T47D (cell line): ENCODE results near the gene TTR.

ENCODE experiments used
- DNase-seq, 2 experiments: peaks; one replicate each; pipeline versions ENCODE4 v3.0.0 to v3.0.0-alpha.2; 2011 to 2012; ENCODE audit warnings: low read depth in 1 of 2, low spot score in 1 of 2
- JUND ChIP-seq: IDR thresholded peaks from 2 replicates; pipeline ENCODE4 v1.6.1; 2012; ENCODE audit warnings: low read depth
- in situ Hi-C: cut with HindIII; loops from 2 replicates; pipeline ENCODE4 v1.10.0; 2016; ENCODE audit warnings: low sequenced_read_pairs, low pct_unique_long_range_greater_than_20kb

Gene TTR

DNA sequence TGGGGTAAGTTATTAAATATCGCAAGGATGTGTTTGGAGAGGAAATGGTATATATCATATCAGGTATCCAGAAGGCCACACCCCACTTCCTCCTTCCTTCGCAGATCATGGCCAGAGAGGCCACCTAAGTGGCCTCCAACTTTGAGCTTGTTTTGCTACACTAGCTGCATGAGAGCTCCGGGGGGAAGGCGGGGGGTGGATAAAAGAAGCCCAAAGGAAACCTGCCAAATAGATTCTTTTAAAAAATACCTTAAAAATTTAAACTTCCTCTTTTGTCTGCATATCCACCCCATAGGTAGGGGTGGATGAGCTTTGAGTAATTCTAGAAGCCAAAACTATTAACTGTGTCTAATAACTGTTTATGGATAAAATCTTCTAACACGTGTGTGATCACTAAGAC lies 5.7 kb upstream of the TTR start:
- DNase-seq: no peak
- TF ChIP-seq JUND: no peak
- in situ Hi-C loops: no loop called here

DNA sequence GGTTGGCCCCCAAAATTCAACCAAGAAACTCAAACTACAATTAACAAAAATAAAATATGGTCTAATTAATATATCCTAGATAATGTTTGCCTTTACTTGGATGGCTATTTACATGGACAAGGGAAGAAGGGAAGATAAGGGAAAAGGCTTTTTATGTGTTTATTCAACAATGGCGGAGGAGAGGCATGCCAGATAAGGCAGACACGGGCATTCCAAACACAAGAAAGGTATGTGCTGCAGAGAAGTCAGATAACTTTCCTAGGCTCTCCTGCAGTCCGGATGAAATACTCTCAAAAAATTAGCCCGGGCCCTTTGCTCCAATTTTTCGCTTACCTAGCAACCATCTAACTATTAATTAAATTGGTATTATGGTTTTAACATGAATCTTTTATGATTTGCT lies 5.1 kb upstream of the TTR start:
- TF ChIP-seq JUND: no peak
- DNase-seq: no peak
- in situ Hi-C loops: no loop called here

DNA sequence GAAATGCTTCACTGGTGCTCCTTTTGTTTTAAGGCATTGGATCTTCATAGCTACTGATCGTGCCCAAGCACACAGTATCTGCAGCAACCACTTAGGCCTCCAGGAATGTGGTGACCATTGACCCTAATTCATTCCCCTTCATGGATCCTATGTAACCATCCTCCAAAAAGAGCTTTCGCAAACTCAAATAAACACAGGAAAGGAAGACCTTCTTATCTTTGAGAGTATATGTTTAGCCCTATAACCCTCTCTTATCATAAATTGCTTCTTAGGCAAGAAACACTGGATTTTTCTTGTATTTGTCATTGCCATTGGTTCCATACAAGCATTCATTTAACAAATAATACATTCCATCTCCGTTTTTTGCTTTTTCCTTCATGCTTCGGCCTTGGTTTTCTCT lies 4.1 kb upstream of the TTR start:
- no peak for DNase-seq
- TF ChIP-seq JUND: no peak
- in situ Hi-C loops: no loop called here

DNA sequence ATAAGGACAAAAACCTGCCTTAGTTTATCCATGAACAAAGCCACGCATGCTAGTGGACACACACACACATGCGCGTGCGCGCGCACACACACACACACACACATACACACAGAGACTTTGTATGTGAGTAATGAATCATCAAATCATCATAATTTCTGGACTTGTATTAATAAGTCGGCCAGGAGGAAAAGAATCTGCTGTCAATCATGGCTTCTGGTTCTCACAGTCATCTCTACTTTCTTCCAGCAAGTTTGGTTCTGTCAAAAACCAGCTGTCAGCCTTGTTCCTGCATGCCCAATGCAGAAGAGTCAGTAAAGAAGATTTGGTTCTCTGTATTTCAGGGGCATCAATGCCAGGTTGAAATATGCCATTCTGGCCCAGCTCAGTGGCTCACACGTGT lies 1.1 kb upstream of the TTR start:
- TF ChIP-seq JUND: no peak
- DNase-seq: no peak
- in situ Hi-C loops: no loop called here

DNA sequence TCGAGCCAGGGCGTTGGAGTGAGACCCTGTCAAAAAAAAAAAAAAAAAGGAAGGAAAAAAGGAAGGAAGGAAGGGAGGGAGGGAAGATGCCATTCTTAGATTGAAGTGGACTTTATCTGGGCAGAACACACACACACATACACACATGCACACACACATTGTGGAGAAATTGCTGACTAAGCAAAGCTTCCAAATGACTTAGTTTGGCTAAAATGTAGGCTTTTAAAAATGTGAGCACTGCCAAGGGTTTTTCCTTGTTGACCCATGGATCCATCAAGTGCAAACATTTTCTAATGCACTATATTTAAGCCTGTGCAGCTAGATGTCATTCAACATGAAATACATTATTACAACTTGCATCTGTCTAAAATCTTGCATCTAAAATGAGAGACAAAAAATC lies 564 bp upstream of the TTR start:
- DNase-seq: no peak
- no peak for TF ChIP-seq JUND
- in situ Hi-C loops: no loop called here

GRCh38 chr18:31592506-31593157 lies 955 bp downstream of the TTR start:
- in situ Hi-C loops: no loop called here
- no peak for DNase-seq
- TF ChIP-seq JUND: no peak

DNA sequence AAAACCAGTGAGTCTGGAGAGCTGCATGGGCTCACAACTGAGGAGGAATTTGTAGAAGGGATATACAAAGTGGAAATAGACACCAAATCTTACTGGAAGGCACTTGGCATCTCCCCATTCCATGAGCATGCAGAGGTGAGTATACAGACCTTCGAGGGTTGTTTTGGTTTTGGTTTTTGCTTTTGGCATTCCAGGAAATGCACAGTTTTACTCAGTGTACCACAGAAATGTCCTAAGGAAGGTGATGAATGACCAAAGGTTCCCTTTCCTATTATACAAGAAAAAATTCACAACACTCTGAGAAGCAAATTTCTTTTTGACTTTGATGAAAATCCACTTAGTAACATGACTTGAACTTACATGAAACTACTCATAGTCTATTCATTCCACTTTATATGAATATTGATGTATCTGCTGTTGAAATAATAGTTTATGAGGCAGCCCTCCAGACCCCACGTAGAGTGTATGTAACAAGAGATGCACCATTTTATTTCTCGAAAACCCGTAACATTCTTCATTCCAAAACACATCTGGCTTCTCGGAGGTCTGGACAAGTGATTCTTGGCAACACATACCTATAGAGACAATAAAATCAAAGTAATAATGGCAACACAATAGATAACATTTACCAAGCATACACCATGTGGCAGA lies 3.6 kb downstream of the TTR start:
- TF ChIP-seq JUND: no peak
- in situ Hi-C loops: no loop called here
- DNase-seq: no peak

DNA sequence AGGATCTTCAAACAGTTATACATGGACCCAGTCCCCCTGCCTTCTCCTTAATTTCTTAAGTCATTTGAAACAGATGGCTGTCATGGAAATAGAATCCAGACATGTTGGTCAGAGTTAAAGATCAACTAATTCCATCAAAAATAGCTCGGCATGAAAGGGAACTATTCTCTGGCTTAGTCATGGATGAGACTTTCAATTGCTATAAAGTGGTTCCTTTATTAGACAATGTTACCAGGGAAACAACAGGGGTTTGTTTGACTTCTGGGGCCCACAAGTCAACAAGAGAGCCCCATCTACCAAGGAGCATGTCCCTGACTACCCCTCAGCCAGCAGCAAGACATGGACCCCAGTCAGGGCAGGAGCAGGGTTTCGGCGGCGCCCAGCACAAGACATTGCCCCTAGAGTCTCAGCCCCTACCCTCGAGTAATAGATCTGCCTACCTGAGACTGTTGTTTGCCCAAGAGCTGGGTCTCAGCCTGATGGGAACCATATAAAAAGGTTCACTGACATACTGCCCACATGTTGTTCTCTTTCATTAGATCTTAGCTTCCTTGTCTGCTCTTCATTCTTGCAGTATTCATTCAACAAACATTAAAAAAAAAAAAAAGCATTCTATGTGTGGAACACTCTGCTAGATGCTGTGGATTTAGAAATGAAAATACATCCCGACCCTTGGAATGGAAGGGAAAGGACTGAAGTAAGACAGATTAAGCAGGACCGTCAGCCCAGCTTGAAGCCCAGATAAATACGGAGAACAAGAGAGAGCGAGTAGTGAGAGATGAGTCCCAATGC lies 4.6 kb downstream of the TTR start:
- TF ChIP-seq JUND: no peak

DNA sequence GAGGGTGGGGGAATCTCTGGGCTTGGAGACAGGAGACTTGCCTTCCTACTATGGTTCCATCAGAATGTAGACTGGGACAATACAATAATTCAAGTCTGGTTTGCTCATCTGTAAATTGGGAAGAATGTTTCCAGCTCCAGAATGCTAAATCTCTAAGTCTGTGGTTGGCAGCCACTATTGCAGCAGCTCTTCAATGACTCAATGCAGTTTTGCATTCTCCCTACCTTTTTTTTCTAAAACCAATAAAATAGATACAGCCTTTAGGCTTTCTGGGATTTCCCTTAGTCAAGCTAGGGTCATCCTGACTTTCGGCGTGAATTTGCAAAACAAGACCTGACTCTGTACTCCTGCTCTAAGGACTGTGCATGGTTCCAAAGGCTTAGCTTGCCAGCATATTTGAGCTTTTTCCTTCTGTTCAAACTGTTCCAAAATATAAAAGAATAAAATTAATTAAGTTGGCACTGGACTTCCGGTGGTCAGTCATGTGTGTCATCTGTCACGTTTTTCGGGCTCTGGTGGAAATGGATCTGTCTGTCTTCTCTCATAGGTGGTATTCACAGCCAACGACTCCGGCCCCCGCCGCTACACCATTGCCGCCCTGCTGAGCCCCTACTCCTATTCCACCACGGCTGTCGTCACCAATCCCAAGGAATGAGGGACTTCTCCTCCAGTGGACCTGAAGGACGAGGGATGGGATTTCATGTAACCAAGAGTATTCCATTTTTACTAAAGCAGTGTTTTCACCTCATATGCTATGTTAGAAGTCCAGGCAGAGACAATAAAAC lies 6.5 kb downstream of the TTR start:
- no peak for DNase-seq
- in situ Hi-C loops: no loop called here
- TF ChIP-seq JUND: no peak

More for the DNA sequence above, 4.6 kb downstream of the TTR start:
- in situ Hi-C loops: no loop called here
- no peak for DNase-seq

DNA sequence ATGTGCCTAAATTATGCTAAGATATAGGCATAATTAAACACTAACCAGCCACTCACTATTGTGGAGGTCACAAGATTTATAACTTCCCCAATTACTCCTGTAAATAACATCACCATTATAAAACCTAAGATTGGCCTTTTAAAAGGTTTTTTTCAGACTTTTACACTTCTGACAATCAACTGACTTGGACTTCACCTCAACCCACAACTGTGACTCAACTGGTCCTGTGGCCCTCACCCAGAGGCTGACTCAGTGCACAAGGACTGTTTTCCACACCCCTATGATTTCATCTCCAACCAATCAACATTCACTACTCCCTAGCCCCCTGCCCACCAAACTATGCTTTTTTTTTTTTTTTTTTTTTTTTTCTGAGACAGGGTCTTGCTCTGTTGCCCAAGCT lies 11.6 kb downstream of the TTR start:
- TF ChIP-seq JUND: no peak
- DNase-seq: no peak

GRCh38 chr18:31606265-31606664 lies 14.6 kb downstream of the TTR start:
- no peak for DNase-seq
- in situ Hi-C loops: no loop called here
- TF ChIP-seq JUND: no peak

More for the DNA sequence above, 11.6 kb downstream of the TTR start:
- in situ Hi-C loops: no loop called here

- no peak for TF ChIP-seq JUND
- in situ Hi-C loops: no loop called here
- DNase-seq: no peak
Observed at GRCh38 chr18:31607384-31607783, 15.7 kb downstream of the TTR start.
